GM18499 (cell line): ENCODE data around the gene LGALS3BP.
"Not testable (repeated sequence)": the region's sequence is repeated elsewhere in the genome, so short reads cannot be mapped to it uniquely, and the experiment has no call there.

Experiments used
- ATAC-seq: cut with Tn5 transposase; IDR thresholded peaks from one replicate; pipeline ENCODE4 v1.9.1; 2021; ENCODE audit warnings: moderate number of reproducible peaks; ENCODE audit not compliant: insufficient read depth, unreplicated experiment

Gene LGALS3BP

GRCh38 chr17:78946131-78946530 lies 33.6 kb downstream of the LGALS3BP start:
- no peak for ATAC-seq

- not testable (repeated sequence) for ATAC-seq
Observed at GRCh38 chr17:78945455-78945854, 34.3 kb downstream of the LGALS3BP start.

- ATAC-seq: no peak
Observed at GRCh38 chr17:78944956-78945355, 34.8 kb downstream of the LGALS3BP start.

- ATAC-seq: no peak
Observed at GRCh38 chr17:78944026-78944425, 35.7 kb downstream of the LGALS3BP start.

GRCh38 chr17:78940708-78941107 lies 39.0 kb downstream of the LGALS3BP start:
- no peak for ATAC-seq

- no peak for ATAC-seq
Observed at GRCh38 chr17:78940258-78940657, 39.5 kb downstream of the LGALS3BP start.

GRCh38 chr17:78939615-78940014 lies 40.1 kb downstream of the LGALS3BP start:
- ATAC-seq: no peak

GRCh38 chr17:78937561-78937960 lies 42.2 kb downstream of the LGALS3BP start:
- no peak for ATAC-seq

- no peak for ATAC-seq
Observed at GRCh38 chr17:78935419-78936323, 44.1 kb downstream of the LGALS3BP start.

- no peak for ATAC-seq
Observed at GRCh38 chr17:78934681-78935418, 44.9 kb downstream of the LGALS3BP start.

GRCh38 chr17:78933959-78934568 lies 45.7 kb downstream of the LGALS3BP start:
- ATAC-seq: no peak

GRCh38 chr17:78933025-78933958 lies 46.4 kb downstream of the LGALS3BP start:
- ATAC-seq: no peak

GRCh38 chr17:78929908-78930775 lies 49.6 kb downstream of the LGALS3BP start:
- ATAC-seq: no peak

- no peak for ATAC-seq
Observed at GRCh38 chr17:78925662-78926555, 53.8 kb downstream of the LGALS3BP start.

- ATAC-seq: no peak
Observed at GRCh38 chr17:78925234-78925633, 54.5 kb downstream of the LGALS3BP start, which contains the start of gene TIMP2. TSS of gene TIMP2 (minus strand) at chr17:78925387. CDS start at chr17:78925088, 299 bp downstream.

GRCh38 chr17:78924481-78925151 lies 55.1 kb downstream of the LGALS3BP start:
- ATAC-seq: no peak
